HG03378 (cell line): Measurements from ENCODE around the gene CRKL.
"Not testable (repeated sequence)": the region's sequence is repeated elsewhere in the genome, so short reads cannot be mapped to it uniquely, and the experiment has no call there.

Experiments used
- ATAC-seq: cut with Tn5 transposase; IDR thresholded peaks from one replicate; pipeline ENCODE4 v1.9.1; 2021; ENCODE audit warnings: mild to moderate bottlenecking, moderate library complexity; ENCODE audit not compliant: unreplicated experiment

Gene CRKL

GRCh38 chr22:20930435-20930834 is 13.2 kb downstream of the CRKL start:
- not testable (repeated sequence) for ATAC-seq

GRCh38 chr22:20931126-20931654 is 14.0 kb downstream of the CRKL start:
- no peak for ATAC-seq

GRCh38 chr22:20933910-20934309 is 16.7 kb downstream of the CRKL start:
- ATAC-seq = no peak

GRCh38 chr22:20935049-20935448 is 17.8 kb downstream of the CRKL start:
- not testable (repeated sequence) for ATAC-seq

GRCh38 chr22:20935780-20936539 is 18.8 kb downstream of the CRKL start:
- not testable (repeated sequence) for ATAC-seq

- no peak for ATAC-seq
Measured at GRCh38 chr22:20937031-20937793, 20.0 kb downstream of the CRKL start.

GRCh38 chr22:20937794-20938671 is 20.8 kb downstream of the CRKL start:
- ATAC-seq = no peak

- ATAC-seq = not testable (repeated sequence)
Measured at GRCh38 chr22:20939457-20940185, 22.4 kb downstream of the CRKL start.

GRCh38 chr22:20940186-20940651 is 23.0 kb downstream of the CRKL start:
- ATAC-seq = no peak

- no peak for ATAC-seq
Measured at GRCh38 chr22:20940904-20941385, 23.7 kb downstream of the CRKL start.

GRCh38 chr22:20942203-20942902 is 25.1 kb downstream of the CRKL start:
- not testable (repeated sequence) for ATAC-seq

GRCh38 chr22:20943104-20943933 is 26.1 kb downstream of the CRKL start:
- ATAC-seq = no peak

GRCh38 chr22:20944042-20944441 is 26.8 kb downstream of the CRKL start:
- no peak for ATAC-seq

GRCh38 chr22:20945578-20945934 is 28.3 kb downstream of the CRKL start:
- no peak for ATAC-seq

- no peak for ATAC-seq
Measured at GRCh38 chr22:20946080-20946986, 29.1 kb downstream of the CRKL start.

GRCh38 chr22:20946991-20947390 is 29.8 kb downstream of the CRKL start:
- no peak for ATAC-seq

GRCh38 chr22:20948450-20948849 is 31.2 kb downstream of the CRKL start:
- no peak for ATAC-seq

- no peak for ATAC-seq
Measured at GRCh38 chr22:20948989-20949388, 31.8 kb downstream of the CRKL start.
